HCT116 (cell line): ENCODE measurements around the gene SPSB4. TPM values are rescaled to one million over a fixed set of nuclear protein-coding genes. Genes with fewer than 3 reads are reported as not detected.

ENCODE experiments used
- ATAC-seq: fragments of 200-7000 bp; cut with Tn5 transposase; 2 replicates; pipeline ENCODE4 v1.9.1; 2020; ENCODE audit warnings: mild to moderate bottlenecking, moderate library complexity
- BruUV-seq: library from RNA; stranded (reverse); fragments of 400-500 nt; replicated peaks from 2 replicates; lab custom pipeline; 2021; lab: Mats Ljungman, UMichigan
- CTCF ChIA-PET: fragments of 300-600 bp; sonication (Branson Sonifier 250); formaldehyde crosslinking; loops from one replicate; lab custom pipeline; 2021; ENCODE audit warnings: antibody characterized with exemption; lab: Charles Lee
- POLR2A ChIA-PET: fragments of 300-600, 350-600 bp; sonication (Branson Sonifier 250); formaldehyde crosslinking; loops from one replicate; lab custom pipeline; 2021; ENCODE audit warnings: antibody characterized with exemption; lab: Charles Lee
- RAD21 ChIA-PET, 2 experiments: fragments of 300-600 bp; sonication (Branson Sonifier 250); formaldehyde crosslinking; loops; one replicate each; lab custom pipeline; 2023; ENCODE audit warnings: low total read pairs in 2 of 2; ENCODE audit not compliant: uncharacterized antibody in 2 of 2, unreplicated experiment in 2 of 2, low non-redundant PET in 1 of 2; lab: Charles Lee
- DNase-seq: peaks from one replicate; pipeline ENCODE4 v3.0.0-alpha.2; 2010; ENCODE audit warnings: low read depth, low spot score
- H2AFZ ChIP-seq: fragments of 200-600 bp; shearing (Covaris generic), sonication (generic); 2 replicates; pipeline ENCODE4 v1.6.1; 2017; ENCODE audit warnings: low read depth, mixed run types, mixed read lengths, antibody characterized with exemption, low read length; ENCODE audit not compliant: poor library complexity, severe bottlenecking
- H3K27ac ChIP-seq: 2 replicates; pipeline ENCODE4 v1.5.1; 2012; ENCODE audit warnings: low read depth, low read length
- H3K27me3 ChIP-seq: fragments of 200-600 bp; sonication (generic); 2 replicates; pipeline ENCODE4 v1.6.1; 2016; ENCODE audit warnings: mixed run types, low read length, mixed read lengths; ENCODE audit not compliant: insufficient read depth
- H3K36me3 ChIP-seq, 2 experiments: fragments of 200-500 bp in 1 of 2; fragments of 200-600 bp in 1 of 2; sonication (Bioruptor generic) in 1 of 2; sonication (generic) in 1 of 2; 2 replicates each; pipeline versions ENCODE4 v1.5.1 to v1.6.1; 2014 to 2016; ENCODE audit warnings: low read length in 2 of 2, inconsistent platforms in 1 of 2, mixed read lengths in 1 of 2, mixed run types in 1 of 2; ENCODE audit not compliant: insufficient read depth in 2 of 2, control insufficient read depth in 1 of 2
- H3K4me1 ChIP-seq, 2 experiments: fragments of 200-600 bp in 1 of 2; sonication (generic) in 1 of 2; 2 replicates each; pipeline versions ENCODE4 v1.5.1 to v1.6.1; 2012 to 2017; ENCODE audit warnings: low read length in 2 of 2, inconsistent platforms in 1 of 2, mild to moderate bottlenecking in 1 of 2, mixed read lengths in 1 of 2, mixed run types in 1 of 2, moderate library complexity in 1 of 2; ENCODE audit not compliant: insufficient read depth in 2 of 2, control insufficient read depth in 1 of 2
- H3K4me2 ChIP-seq: fragments of 200-600 bp; sonication (generic); 2 replicates; pipeline ENCODE4 v1.6.1; 2017; ENCODE audit warnings: mixed run types, low read length, mixed read lengths
- H3K4me3 ChIP-seq, 2 experiments: fragments of 200-600 bp in 1 of 2; sonication (generic) in 1 of 2; replicated peaks in 1 of 2; 2 replicates each; pipeline ENCODE4 v1.5.1; 2011 to 2016; ENCODE audit warnings: low read length in 2 of 2, control low read depth in 1 of 2, low read depth in 1 of 2, mild to moderate bottlenecking in 1 of 2, mixed read lengths in 1 of 2, mixed run types in 1 of 2
- H3K79me2 ChIP-seq: fragments of 200-600 bp; sonication (generic); 2 replicates; pipeline ENCODE4 v1.6.1; 2017; ENCODE audit warnings: mild to moderate bottlenecking, mixed run types, low read length, moderate library complexity, mixed read lengths; ENCODE audit not compliant: insufficient read depth
- H3K9ac ChIP-seq: fragments of 200-600 bp; sonication (generic); 2 replicates; pipeline ENCODE4 v1.6.1; 2016; ENCODE audit warnings: low read length, mixed read lengths
- H3K9me2 ChIP-seq: fragments of 200-600 bp; sonication (generic), shearing (Covaris generic); 2 replicates; pipeline ENCODE4 v1.6.1; 2017; ENCODE audit warnings: mixed run types, mild to moderate bottlenecking, moderate library complexity; ENCODE audit not compliant: insufficient read depth
- H3K9me3 ChIP-seq, 2 experiments: fragments of 200-500 bp in 1 of 2; fragments of 200-600 bp in 1 of 2; sonication (Bioruptor generic) in 1 of 2; sonication (generic) in 1 of 2; 2 replicates each; pipeline ENCODE4 v1.6.1; 2014 to 2017; ENCODE audit warnings: low read length in 2 of 2, mixed read lengths in 2 of 2, inconsistent platforms in 1 of 2, low read depth in 1 of 2, mild to moderate bottlenecking in 1 of 2, mixed run types in 1 of 2, moderate library complexity in 1 of 2; ENCODE audit not compliant: control insufficient read depth in 1 of 2, insufficient read depth in 1 of 2
- H4K20me1 ChIP-seq: fragments of 200-600 bp; sonication (generic), shearing (Covaris generic); 2 replicates; pipeline ENCODE4 v1.6.1; 2017; ENCODE audit warnings: mixed run types, mild to moderate bottlenecking, moderate library complexity; ENCODE audit not compliant: insufficient read depth
- ATF3 ChIP-seq: IDR thresholded peaks from 2 replicates; pipeline ENCODE4 v1.6.1; 2012
- CBX3 ChIP-seq: IDR thresholded peaks from 2 replicates; pipeline ENCODE4 v1.6.1; 2012; ENCODE audit warnings: low read depth
- CTCF ChIP-seq, 3 experiments: fragments of 200-600 bp in 1 of 3; sonication (generic) in 1 of 3; IDR thresholded peaks in 2 of 3; conservative IDR thresholded peaks in 1 of 3; 2 replicates each; pipeline ENCODE4 v1.5.1; 2012 to 2017; ENCODE audit warnings: low read depth in 2 of 3, low read length in 2 of 3, antibody characterized with exemption in 1 of 3, borderline replicate concordance in 1 of 3, control low read depth in 1 of 3, mild to moderate bottlenecking in 1 of 3, mixed read lengths in 1 of 3, mixed run types in 1 of 3, moderate library complexity in 1 of 3; ENCODE audit not compliant: insufficient read depth in 1 of 3
- EGR1 ChIP-seq: IDR thresholded peaks from 2 replicates; pipeline ENCODE4 v1.6.1; 2012; ENCODE audit warnings: low read depth
- ELF1 ChIP-seq: IDR thresholded peaks from 2 replicates; pipeline ENCODE4 v1.6.1; 2012; ENCODE audit warnings: low read depth, borderline replicate concordance
- EZH2 ChIP-seq: fragments of 200-600 bp; sonication (generic); IDR thresholded peaks from 2 replicates; pipeline ENCODE4 v1.6.1; 2017; ENCODE audit warnings: antibody characterized with exemption, mixed run types
- YY1 ChIP-seq: IDR thresholded peaks from 2 replicates; pipeline ENCODE4 v1.6.1; 2011; ENCODE audit warnings: low read length, low read depth, moderate library complexity, mild to moderate bottlenecking; ENCODE audit not compliant: insufficient replicate concordance; ENCODE audit errors: extremely low read depth
- intact Hi-C: fragments of 100-400 bp; cut with micrococcal nuclease; formaldehyde crosslinking; loops from 2 replicates; pipeline ENCODE4 v1.10.0; 2022
- total RNA-seq: library from RNA; stranded (reverse); gene quantifications from one replicate; pipeline ENCODE4 v1.2.1, GENCODE V29; 2021; ENCODE audit not compliant: unreplicated experiment

Gene SPSB4
- total RNA-seq, 1 experiment from 2014 or later: 0.57 TPM

- Histone ChIP-seq H3K4me1 (peaks cover 2 to 6% of the 10 kb centered on the region in 2 experiments; a peak in 3 of 4 replicates), H2AFZ (no peak overlapping the region), H3K9me3 (no peaks in the 10 kb centered on the region), H3K9me2 (no peaks in the 10 kb centered on the region), H3K27me3 (peaks cover 21% of the 10 kb centered on the region; the same call in 1 of the 2 replicates), H3K4me2 (peak overlapping the region; percentile 73), H3K9ac (no peak overlapping the region), H3K79me2 (no peaks in the 10 kb centered on the region), H3K36me3 (no peaks in the 10 kb centered on the region), H4K20me1 (no peaks in the 10 kb centered on the region), H3K4me3 (no peak overlapping the region), H3K27ac (no peak overlapping the region)
- ChIA-PET POLR2A (no interaction called here), CTCF (no interaction called here), RAD21 (no interaction called here)
- no TSS peak for BruUV-seq
- intact Hi-C loops: no loop called here
- TF ChIP-seq ELF1 (no peak), ATF3 (no peak), CBX3 (no peak), EZH2 (no peak), CTCF (IDR thresholded peaks at IDR 0.05 in 2 of 3, conservative IDR thresholded peaks at IDR 0.05 in 1 of 3; ENCODE audit: borderline replicate concordance in 1 of 3, insufficient read depth in 1 of 3, low read depth in 2 of 3, low read length in 2 of 3) (no peak), YY1 (no peak), EGR1 (no peak)
- DNase-seq (no peak), ATAC-seq (no peak)
These were observed 475 bp downstream of the SPSB4 start for GRCh38 chr3:141051443-141052200.
